Kidney (tissue), 14 donors: ENCODE measurements around the gene BNC2. TPM values are rescaled to one million over a fixed set of nuclear protein-coding genes. Genes with fewer than 3 reads are reported as not detected.
A peak's percentile ranks its signal among the peaks of the same experiment; 100 is the strongest.

Experiments used
- DNase-seq, 5 donors: peaks; one replicate each; pipeline ENCODE4 v3.0.0-alpha.2; 2013 to 2020
- FAIRE-seq: peaks from 2 replicates; lab custom pipeline; 2012; peaks lifted over from hg19 to GRCh38; lab: Jason Lieb, UNC
- H3K27ac ChIP-seq, 2 donors: one replicate each; pipeline ENCODE4 v1.7.0; 2013; ENCODE audit warnings: low read depth in 2 of 2, low read length in 2 of 2, inconsistent platforms in 1 of 2
- H3K27me3 ChIP-seq: one replicate; pipeline ENCODE4 v1.7.1; 2013; ENCODE audit warnings: low read length, inconsistent platforms; ENCODE audit not compliant: control insufficient read depth, insufficient read depth
- H3K36me3 ChIP-seq, 3 donors: one replicate each; pipeline versions ENCODE4 v1.7.0 to v1.7.1; 2013; ENCODE audit warnings: low read length in 3 of 3, control low read depth in 1 of 3, inconsistent platforms in 1 of 3; ENCODE audit not compliant: insufficient read depth in 3 of 3, control insufficient read depth in 2 of 3
- H3K4me1 ChIP-seq, 3 donors: one replicate each; pipeline versions ENCODE4 v1.7.0 to v1.7.1; 2013; ENCODE audit warnings: low read length in 3 of 3, inconsistent platforms in 1 of 3, low read depth in 1 of 3; ENCODE audit not compliant: control insufficient read depth in 2 of 3, insufficient read depth in 2 of 3
- H3K4me3 ChIP-seq, 3 donors: one replicate each; pipeline versions ENCODE4 v1.7.0 to v1.8.1; 2013; ENCODE audit warnings: low read length in 3 of 3, control low read depth in 1 of 3, inconsistent platforms in 1 of 3
- H3K9ac ChIP-seq, 3 donors: one replicate each; pipeline versions ENCODE4 v1.7.0 to v1.7.1; 2013; ENCODE audit warnings: low read length in 3 of 3, control low read depth in 1 of 3, inconsistent platforms in 1 of 3
- H3K9me3 ChIP-seq, 3 donors: one replicate each; pipeline versions ENCODE4 v1.7.0 to v1.7.1; 2013; ENCODE audit warnings: low read length in 3 of 3, control low read depth in 1 of 3, inconsistent platforms in 1 of 3; ENCODE audit not compliant: control insufficient read depth in 2 of 3, insufficient read depth in 1 of 3
- CTCF ChIP-seq: IDR thresholded peaks from 3 replicates; pipeline ENCODE4 v1.5.1; 2012; ENCODE audit warnings: mild to moderate bottlenecking, moderate library complexity, borderline replicate concordance; ENCODE audit not compliant: insufficient read depth; ENCODE audit errors: extremely low read depth
- intact Hi-C: fragments of 100-400 bp; cut with DNase I; formaldehyde crosslinking; loops from one replicate; pipeline ENCODE4 v1.11.1; 2022
- polyA plus RNA-seq: library from polyadenylated mRNA; stranded (reverse); fragments of 350-450 nt; fragmentation: Illumina TruSeq; extraction: RNeasy Lipid Tissue Mini Kit (QIAGEN cat#74804); gene quantifications from one replicate; pipeline ENCODE4 v1.2.3, GENCODE V29; 2014; ENCODE audit warnings: low read depth, low replicate concordance; ENCODE audit not compliant: insufficient read depth
- total RNA-seq: library from RNA; stranded (reverse); fragmentation: NEBNext Ultra II Directional; extraction: Animal tissue kit (Norgen Biotek cat#: 25700); gene quantifications from one replicate; pipeline ENCODE4 v1.2.1, GENCODE V29; 2021
- donor health status: control.
- donor health status: control.
- donor health status: control.
- donor health status: control.
- donor health status: control.
- donor health status: DM: yes; HTN: yes; CAD: no.
- donor health status: Normal renal cell carcinoma (clear cell type).

The BNC2 gene
- total and polyA plus RNA-seq, 2 donors from 2014 or later: 5.4 to 37.9 TPM

DNA sequence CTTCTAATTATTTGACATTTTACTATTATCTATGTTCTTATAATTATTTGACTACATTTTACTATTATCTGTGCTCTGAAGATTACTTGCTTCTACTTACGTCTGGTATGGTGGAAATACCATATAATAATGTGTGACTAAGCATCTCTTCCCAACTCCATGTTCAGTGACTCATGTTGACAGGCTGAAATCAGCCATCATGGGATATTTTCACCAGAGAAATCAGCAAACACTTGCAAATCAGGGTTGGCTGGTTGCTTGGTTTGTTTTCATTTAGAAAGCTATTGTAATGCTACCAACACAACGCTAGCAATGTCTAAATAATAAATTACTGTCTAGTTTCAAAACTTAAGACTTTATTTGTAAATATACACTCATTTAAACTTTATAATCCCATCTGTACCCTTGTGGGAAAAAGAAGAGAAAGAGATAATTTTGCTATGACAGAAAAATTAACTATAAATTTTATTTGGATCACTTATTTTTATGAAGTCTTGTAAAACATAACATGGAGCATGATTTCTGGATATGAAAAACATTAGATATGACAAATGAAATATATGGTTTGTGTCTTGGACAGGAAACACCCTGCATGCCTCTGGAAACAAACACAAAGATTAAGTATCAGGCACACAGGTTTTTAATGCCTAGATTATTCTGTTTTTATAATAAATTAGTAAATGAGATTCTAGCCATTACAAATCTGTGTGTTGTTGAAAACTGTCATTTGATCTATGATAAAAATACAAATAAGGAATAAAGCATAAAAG, 337.6 kb downstream of the BNC2 start:
- H3K36me3 ChIP-seq: no peaks in the 10 kb centered on the region
- H3K27me3 ChIP-seq: no peaks in the 10 kb centered on the region
- FAIRE-seq (peak; percentile 17), DNase-seq (no peak)
- H3K27ac ChIP-seq: no peak overlapping the region
- no peak for TF ChIP-seq CTCF
- H3K4me1 ChIP-seq: no peaks in the 10 kb centered on the region
- H3K4me3 ChIP-seq: no peak overlapping the region
- H3K9ac ChIP-seq: no peak overlapping the region
- H3K9me3 ChIP-seq: no peaks in the 10 kb centered on the region
- intact Hi-C loops: no loop called here

DNA sequence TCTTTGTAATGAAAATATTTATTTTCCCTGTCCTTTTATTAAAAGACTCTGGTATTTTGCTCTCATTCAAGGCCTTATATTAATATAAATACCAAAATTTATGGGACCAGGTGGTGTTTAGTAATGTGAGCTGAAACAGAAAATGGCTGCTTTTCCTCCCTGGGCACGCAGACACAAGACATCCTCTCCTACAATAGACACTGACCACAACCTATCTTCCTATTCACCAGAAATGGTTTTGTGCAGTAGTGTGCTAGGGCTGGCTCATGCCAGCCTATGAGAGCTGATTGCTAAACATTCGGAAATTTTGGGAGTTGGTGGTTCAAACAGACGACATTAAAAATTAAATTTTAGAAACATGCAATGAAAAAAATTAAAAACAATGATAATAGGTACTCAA, 338.2 kb downstream of the BNC2 start:
- H3K27me3 ChIP-seq: no peaks in the 10 kb centered on the region
- H3K9ac ChIP-seq: no peak overlapping the region
- intact Hi-C loops: no loop called here
- no peaks in the 10 kb centered on the region for H3K4me1 ChIP-seq
- no peaks in the 10 kb centered on the region for H3K9me3 ChIP-seq
- H3K36me3 ChIP-seq: no peaks in the 10 kb centered on the region
- FAIRE-seq: no peak
- no peak for DNase-seq
- no peak overlapping the region for H3K4me3 ChIP-seq
- no peak overlapping the region for H3K27ac ChIP-seq
- no peak for TF ChIP-seq CTCF

GRCh38 chr9:16530669-16531642, 339.5 kb downstream of the BNC2 start:
- intact Hi-C loops: no loop called here
- H3K27me3 ChIP-seq: no peaks in the 10 kb centered on the region
- no peaks in the 10 kb centered on the region for H3K4me1 ChIP-seq
- TF ChIP-seq CTCF: no peak
- no peak overlapping the region for H3K27ac ChIP-seq
- no peaks in the 10 kb centered on the region for H3K9me3 ChIP-seq
- H3K9ac ChIP-seq: no peak overlapping the region
- H3K4me3 ChIP-seq: no peak overlapping the region
- FAIRE-seq: no peak
- no peaks in the 10 kb centered on the region for H3K36me3 ChIP-seq
- DNase-seq: peak in 1 of 5 donors; percentile 36
